ENCODE measurements around the gene DIPK1B.
"Not testable (repeated sequence)": the region's sequence is repeated elsewhere in the genome, so short reads cannot be mapped to it uniquely, and the experiment has no call there.

The DIPK1B gene

GRCh38 chr9:136700304-136700703, 12.1 kb upstream of the DIPK1B start:
- no peak for DNase-seq

- DNase-seq: no peak
Observed at GRCh38 chr9:136700959-136701667, 11.3 kb upstream of the DIPK1B start.

- DNase-seq: no peak
Observed at GRCh38 chr9:136701668-136702053, 10.7 kb upstream of the DIPK1B start.

- no peak for DNase-seq
Observed at GRCh38 chr9:136703276-136703860, 9.0 kb upstream of the DIPK1B start.

- DNase-seq: not testable (repeated sequence)
Observed at GRCh38 chr9:136704741-136705140, 7.6 kb upstream of the DIPK1B start.

- no peak for DNase-seq
Observed at GRCh38 chr9:136705564-136705963, 6.8 kb upstream of the DIPK1B start.

GRCh38 chr9:136707011-136707410, 5.4 kb upstream of the DIPK1B start:
- DNase-seq: no peak

GRCh38 chr9:136707849-136708517, 4.4 kb upstream of the DIPK1B start:
- DNase-seq: no peak

GRCh38 chr9:136709454-136710109, 2.8 kb upstream of the DIPK1B start:
- no peak for DNase-seq

GRCh38 chr9:136710543-136710942, 1.8 kb upstream of the DIPK1B start:
- DNase-seq: no peak

- DNase-seq: not testable (repeated sequence)
Observed at GRCh38 chr9:136711219-136711648, 1.1 kb upstream of the DIPK1B start.

GRCh38 chr9:136712690-136713544, 545 bp downstream of the DIPK1B start:
- no peak for DNase-seq

- no peak for DNase-seq
Observed at GRCh38 chr9:136713550-136713949, 1.2 kb downstream of the DIPK1B start.

GRCh38 chr9:136714096-136714892, 1.9 kb downstream of the DIPK1B start:
- no peak for DNase-seq

- no peak for DNase-seq
Observed at GRCh38 chr9:136714893-136715274, 2.5 kb downstream of the DIPK1B start.

- no peak for DNase-seq
Observed at GRCh38 chr9:136717399-136717798, 5.0 kb downstream of the DIPK1B start.

GRCh38 chr9:136718345-136719194, 6.2 kb downstream of the DIPK1B start:
- no peak for DNase-seq

GRCh38 chr9:136719195-136719880, 7.0 kb downstream of the DIPK1B start:
- no peak for DNase-seq

- no peak for DNase-seq
Observed at GRCh38 chr9:136720251-136720897, 8.0 kb downstream of the DIPK1B start.

GRCh38 chr9:136720898-136721338, 8.5 kb downstream of the DIPK1B start:
- DNase-seq: no peak

Data from NCI-H187 (cell line).